Measurements from ENCODE around the gene EPHA8.

The EPHA8 gene

GRCh38 chr1:22536506-22536905 is 26.8 kb upstream of the EPHA8 start:
- no peak for DNase-seq (ENCODE audit: low read depth)

DNA sequence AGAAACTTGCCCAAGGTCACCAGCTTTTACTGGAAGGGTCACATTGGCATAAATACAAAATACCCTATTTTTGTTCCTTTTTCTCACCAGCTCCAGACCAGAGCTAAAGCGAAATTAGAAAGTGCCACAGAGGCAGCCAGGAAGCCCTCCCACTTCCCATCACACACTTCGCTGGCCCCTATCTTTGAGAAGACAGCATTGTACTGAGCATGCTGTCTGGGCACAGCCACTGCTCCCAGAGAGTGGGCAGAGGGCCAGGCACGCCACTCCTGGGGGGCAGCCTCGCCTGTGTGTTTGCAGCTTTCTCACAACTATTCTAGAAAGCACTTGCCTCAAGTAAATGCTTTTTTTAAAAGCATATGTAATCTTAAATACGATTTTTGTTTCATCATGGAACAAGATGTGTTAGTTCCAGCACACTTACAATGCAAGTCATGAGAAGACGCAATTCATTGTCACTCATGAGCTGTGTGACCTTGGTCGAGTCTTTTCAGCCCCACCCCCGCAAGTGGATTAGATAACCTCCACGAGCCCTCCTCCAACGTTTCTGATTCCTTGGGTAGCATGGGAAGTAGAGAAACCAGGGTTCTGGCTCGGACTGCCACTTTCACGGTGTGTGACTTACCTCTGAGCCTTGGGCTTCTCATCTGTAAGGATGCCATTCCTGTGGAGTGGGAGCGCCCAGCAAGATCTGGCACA is 25.7 kb upstream of the EPHA8 start:
- no peak for DNase-seq (ENCODE audit: low read depth)

GRCh38 chr1:22539510-22540118 is 23.7 kb upstream of the EPHA8 start:
- no peak for DNase-seq (ENCODE audit: low read depth)

GRCh38 chr1:22540337-22540736 is 23.0 kb upstream of the EPHA8 start:
- DNase-seq (ENCODE audit: low read depth) = no peak

GRCh38 chr1:22542886-22543285 is 20.4 kb upstream of the EPHA8 start:
- DNase-seq (ENCODE audit: low read depth) = no peak

DNA sequence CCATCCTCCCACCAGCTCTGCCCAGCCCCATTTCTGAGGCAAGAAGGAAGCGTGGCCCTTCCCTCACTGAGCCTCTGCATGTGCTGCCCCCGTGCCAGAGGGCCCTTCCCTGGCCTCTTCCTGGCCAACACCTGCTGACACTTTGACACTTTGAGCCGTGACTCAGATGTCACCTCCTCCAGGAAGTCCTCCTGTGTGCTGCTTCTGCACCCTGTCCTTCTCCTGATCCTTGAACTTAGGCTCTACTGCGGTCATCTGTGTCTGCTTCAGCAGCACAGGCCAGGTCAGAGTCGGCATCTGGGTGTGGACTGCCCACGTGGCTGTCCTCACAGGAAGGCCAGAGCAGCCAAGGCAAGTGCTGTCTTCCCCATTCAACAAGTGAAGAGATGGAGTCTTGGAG is 19.6 kb upstream of the EPHA8 start:
- no peak for DNase-seq (ENCODE audit: low read depth)

DNA sequence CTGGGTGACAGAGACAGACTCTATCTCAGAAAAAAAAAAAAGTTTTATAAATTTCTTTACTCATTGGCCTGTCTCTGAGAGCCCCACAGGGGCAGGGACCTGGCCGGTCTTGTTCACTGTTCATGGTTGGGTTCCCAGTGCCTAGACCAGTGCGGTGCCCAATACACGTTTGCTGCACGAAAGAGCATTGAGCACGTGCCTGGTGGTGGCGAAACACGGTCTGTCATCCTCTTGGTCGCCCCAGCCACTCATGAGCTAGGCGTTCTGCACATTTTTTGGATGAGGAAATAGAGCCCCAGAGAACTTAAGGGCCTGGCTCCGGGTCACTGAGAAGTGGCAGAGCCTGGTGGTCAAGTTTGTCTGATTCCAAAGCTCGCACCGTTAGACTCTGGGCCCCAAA is 18.7 kb upstream of the EPHA8 start:
- DNase-seq (ENCODE audit: low read depth) = no peak

DNA sequence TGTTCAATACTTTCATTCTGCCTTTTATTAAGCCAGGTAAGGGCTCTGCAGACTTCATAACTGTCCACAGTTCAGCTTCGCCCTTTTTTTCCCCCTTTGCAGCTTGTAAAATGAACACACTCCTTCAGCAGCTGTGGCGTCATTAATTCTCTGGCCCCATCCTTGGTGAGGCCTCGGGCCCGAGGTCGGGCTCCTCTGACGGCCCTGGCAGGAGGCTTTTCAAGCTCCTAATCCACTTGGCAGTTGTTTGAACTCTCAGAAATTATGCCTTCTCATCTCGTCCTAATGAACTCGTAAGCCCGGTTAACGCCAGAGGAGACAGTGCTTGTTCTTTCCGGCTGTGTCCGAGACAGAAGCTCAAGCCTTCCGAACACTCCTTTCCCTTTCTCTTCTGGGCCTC is 18.1 kb upstream of the EPHA8 start:
- no peak for DNase-seq (ENCODE audit: low read depth)

- DNase-seq (ENCODE audit: low read depth) = no peak
Measured at GRCh38 chr1:22547186-22547817, 16.0 kb upstream of the EPHA8 start.

- no peak for DNase-seq (ENCODE audit: low read depth)
Measured at GRCh38 chr1:22547818-22548462, 15.3 kb upstream of the EPHA8 start.

- DNase-seq (ENCODE audit: low read depth) = no peak
Measured at GRCh38 chr1:22550021-22550420, 13.3 kb upstream of the EPHA8 start.

GRCh38 chr1:22551591-22551990 is 11.7 kb upstream of the EPHA8 start:
- DNase-seq (ENCODE audit: low read depth) = no peak

DNA sequence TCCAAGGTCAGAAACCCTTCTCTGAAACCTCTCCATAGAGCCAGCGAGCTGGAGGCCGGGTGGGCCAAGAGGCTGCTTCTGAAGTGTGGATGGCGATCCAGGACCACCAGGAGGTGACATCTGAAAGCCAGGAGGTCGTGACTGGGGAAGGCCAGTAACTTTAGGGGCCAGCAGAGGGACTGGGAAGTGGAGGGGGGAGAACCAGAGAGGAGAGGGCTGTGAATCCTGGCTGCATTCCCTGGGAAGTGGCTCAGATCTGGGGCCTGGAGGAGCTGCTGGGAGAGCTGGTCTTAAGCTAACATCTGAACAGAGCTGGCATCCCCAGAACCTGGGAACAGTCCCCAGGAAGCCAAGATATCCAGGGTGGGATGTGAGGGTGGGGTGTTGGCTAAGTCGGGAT is 11.3 kb upstream of the EPHA8 start:
- DNase-seq (ENCODE audit: low read depth) = no peak

DNA sequence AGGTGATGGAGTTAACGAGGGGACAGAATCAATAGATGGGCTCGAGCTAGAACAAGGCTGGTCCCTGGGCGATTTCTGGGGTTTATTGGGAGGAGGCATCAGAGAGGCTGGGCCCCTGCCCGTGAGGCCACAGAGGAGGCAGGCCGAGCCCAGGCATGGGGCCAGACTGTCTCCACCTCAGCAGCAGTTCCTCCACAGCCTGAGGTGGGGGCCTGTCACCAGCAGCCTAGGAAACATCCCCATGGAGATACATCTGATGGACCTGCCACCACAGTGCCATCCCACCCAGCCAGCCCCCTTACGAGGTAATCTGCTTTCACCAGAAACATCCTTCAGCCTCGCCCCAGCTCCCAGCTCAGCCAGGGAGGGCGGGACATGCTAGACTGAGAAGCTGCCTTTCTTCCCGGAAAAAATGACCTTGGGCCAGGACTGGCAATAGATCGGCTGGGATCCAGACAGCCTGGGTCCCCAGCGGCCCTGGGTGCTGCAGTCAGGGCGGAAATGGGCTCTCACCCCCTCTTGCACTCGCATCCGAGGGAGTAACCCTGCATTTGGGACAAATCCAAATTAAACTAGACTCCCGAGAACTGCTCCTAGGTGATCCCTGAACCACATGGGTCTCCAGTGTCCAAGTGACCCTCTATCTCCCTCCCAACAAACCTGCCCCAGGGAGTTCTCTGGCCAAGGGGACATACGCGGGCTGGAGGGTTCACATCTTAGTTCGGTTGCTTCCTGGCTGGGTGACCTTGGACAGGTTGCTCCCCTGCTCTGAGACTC is 10.0 kb upstream of the EPHA8 start:
- DNase-seq (ENCODE audit: low read depth) = no peak

GRCh38 chr1:22553991-22554522 is 9.2 kb upstream of the EPHA8 start:
- no peak for DNase-seq (ENCODE audit: low read depth)

DNA sequence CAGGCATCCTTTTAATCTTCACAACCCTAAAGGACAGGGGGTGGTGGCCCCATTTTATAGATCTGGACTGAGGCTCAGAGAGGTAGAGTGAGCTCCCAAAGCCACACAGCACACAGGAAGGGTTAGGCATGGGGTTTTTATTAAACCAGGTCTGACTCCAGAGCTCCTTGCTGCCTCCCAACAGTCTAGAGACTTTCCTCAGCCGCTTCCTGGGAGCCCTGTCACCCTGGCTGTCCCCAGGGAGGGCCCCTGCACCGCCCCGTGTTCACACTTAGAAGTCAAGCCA is 8.0 kb upstream of the EPHA8 start:
- DNase-seq (ENCODE audit: low read depth) = no peak

DNA sequence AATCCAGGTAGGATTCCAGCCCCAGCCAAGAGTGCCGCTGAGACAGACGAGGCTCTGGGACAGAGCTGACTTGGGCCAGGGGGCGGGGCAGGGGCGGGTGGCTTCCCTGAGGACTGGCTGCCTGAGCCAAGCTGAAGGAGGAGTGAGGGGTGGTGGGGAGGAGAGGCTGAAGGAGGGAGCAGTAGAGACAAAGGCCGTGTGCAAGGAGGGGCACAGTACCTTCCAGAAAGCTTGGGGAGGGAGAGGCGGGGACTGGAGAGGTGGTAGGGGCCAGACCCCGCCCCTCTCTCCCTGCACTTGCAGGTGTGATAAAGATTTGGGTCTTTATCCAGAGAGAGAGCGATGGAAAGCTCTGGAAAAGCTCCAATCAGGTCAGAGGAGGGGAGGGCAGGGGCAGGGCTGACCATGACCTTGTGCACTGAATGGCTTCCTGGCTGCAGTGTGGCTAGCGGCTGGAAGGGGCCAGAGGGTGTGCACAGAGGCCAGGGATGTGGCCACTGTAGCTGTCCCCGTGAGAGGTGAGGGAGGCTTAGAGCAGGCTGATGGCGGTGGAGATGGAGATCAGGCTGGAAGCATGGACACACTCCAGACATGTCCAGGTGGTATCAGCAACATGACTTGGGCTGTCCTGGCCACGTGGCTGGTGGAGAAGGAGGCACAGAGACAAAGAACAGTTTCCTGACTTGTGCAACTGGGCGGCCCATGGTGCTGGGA is 6.7 kb upstream of the EPHA8 start:
- no peak for DNase-seq (ENCODE audit: low read depth)

GRCh38 chr1:22557341-22557950 is 5.8 kb upstream of the EPHA8 start:
- no peak for DNase-seq (ENCODE audit: low read depth)

DNA sequence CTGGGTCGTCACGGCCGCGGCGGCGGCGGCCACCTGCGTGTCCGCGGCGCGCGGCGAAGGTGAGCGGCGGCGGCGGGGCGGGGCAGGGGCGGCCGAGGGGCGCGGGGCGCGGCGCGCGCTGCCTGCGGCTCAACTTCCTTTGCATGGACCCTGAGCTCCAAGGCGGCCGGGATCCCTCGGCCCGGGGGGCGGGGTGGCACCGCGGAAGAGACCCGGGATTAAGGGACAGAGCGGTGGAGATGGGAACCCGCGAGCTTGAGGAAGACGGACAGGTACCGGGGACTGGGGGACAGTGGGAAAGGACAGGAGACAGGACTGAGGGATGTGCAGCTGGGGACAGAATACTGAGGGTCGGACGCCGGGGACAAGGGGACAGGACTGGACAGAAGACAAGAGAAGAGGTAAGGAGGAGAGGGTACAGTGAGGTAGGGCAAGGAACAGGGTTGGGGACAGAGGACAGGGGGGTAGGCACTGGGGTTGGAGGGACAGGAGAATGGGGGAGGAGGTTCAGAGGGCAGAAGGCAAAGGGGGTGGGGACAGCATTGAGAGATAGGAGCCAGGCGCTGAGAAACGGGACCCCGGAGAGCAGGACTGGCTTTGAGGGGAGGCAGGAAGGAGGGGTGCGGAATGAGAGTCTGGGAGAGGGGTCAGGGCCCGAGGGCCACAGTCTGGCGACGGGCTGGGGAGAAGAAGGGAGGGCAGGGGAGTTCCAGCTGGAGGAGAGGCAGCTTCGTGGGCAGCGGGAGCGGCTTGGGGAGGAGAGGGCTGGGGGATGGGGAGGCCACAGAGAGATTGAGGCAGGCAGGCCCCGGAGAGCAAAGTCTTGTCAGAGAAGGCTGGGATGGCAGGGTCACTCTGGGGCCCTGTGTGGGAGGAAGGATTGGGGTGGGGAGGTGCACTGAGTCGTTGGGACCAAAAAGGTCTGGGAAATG is 648 bp downstream of the EPHA8 start:
- no peak for DNase-seq (ENCODE audit: low read depth)

DNA sequence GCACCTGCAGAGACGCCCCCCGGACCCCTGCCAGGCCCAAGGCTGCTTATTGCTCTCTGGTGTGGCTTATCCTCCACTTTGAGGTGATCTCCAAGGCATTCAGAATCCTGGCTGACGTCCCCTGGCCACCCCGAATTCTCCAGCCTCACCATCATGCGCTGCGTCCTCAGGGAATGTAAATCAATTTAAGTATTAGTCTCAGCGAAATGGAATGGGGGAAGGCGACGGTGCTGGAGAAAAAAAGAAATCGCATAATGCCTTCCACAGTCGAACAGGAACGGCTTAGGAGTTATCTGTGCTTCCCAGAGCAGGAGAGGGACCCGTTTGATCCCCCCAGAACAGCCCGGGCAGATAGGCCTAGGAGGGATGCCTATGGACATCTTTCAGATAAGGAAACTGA is 2.9 kb downstream of the EPHA8 start:
- DNase-seq (ENCODE audit: low read depth) = no peak
